Karpas-422 (cell line): ENCODE measurements around the gene PKNOX2. TPM values are rescaled to one million over a fixed set of nuclear protein-coding genes. Genes with fewer than 3 reads are reported as not detected.

Source experiments
- DNase-seq: peaks from one replicate; pipeline ENCODE4 v3.0.0-alpha.2; 2015
- H2AFZ ChIP-seq: fragments of 200-600 bp; sonication (generic); 2 replicates; pipeline ENCODE4 v1.6.1; 2014; ENCODE audit warnings: antibody characterized with exemption, low read length, mixed read lengths
- H3K27ac ChIP-seq: fragments of 200-600 bp; sonication (generic); 2 replicates; pipeline ENCODE4 v1.5.1; 2014; ENCODE audit warnings: mild to moderate bottlenecking, low read length, moderate library complexity
- H3K27me3 ChIP-seq: fragments of 200-600 bp; sonication (generic); 2 replicates; pipeline ENCODE4 v1.6.1; 2014; ENCODE audit warnings: low read length, mixed read lengths
- H3K36me3 ChIP-seq: fragments of 200-600 bp; sonication (generic); 2 replicates; pipeline ENCODE4 v1.6.1; 2014; ENCODE audit warnings: low read length, mixed read lengths; ENCODE audit not compliant: insufficient read depth
- H3K4me1 ChIP-seq: fragments of 200-600 bp; sonication (generic); 2 replicates; pipeline ENCODE4 v1.6.1; 2014; ENCODE audit warnings: mild to moderate bottlenecking, low read length, mixed read lengths
- H3K4me2 ChIP-seq: fragments of 200-600 bp; sonication (generic); 2 replicates; pipeline ENCODE4 v1.6.1; 2014; ENCODE audit warnings: low read length, low read depth, mild to moderate bottlenecking; ENCODE audit not compliant: poor library complexity, severe bottlenecking
- H3K4me3 ChIP-seq: fragments of 200-600 bp; sonication (generic); 2 replicates; pipeline ENCODE4 v1.5.1; 2014; ENCODE audit warnings: mild to moderate bottlenecking, antibody characterized with exemption, low read length, mixed read lengths
- H3K79me2 ChIP-seq: fragments of 200-600 bp; sonication (generic); 2 replicates; pipeline ENCODE4 v1.6.1; 2014; ENCODE audit warnings: mild to moderate bottlenecking, low read length, mixed read lengths
- H3K9ac ChIP-seq: fragments of 200-600 bp; sonication (generic); 2 replicates; pipeline ENCODE4 v1.6.0; 2014; ENCODE audit warnings: low read length
- H3K9me2 ChIP-seq: fragments of 200-600 bp; sonication (generic), shearing (Covaris generic); replicated peaks from 2 replicates; pipeline ENCODE4 v1.6.0; 2014; ENCODE audit warnings: mild to moderate bottlenecking, low read length, moderate library complexity; ENCODE audit not compliant: insufficient read depth
- H3K9me3 ChIP-seq: fragments of 300-700, 200-600 bp; sonication (generic); 2 replicates; pipeline ENCODE4 v1.6.1; 2014; ENCODE audit warnings: low read length, mixed read lengths
- H4K20me1 ChIP-seq: fragments of 200-600 bp; sonication (generic); 2 replicates; pipeline ENCODE4 v1.6.1; 2014; ENCODE audit warnings: mild to moderate bottlenecking, antibody characterized with exemption, low read length, low read depth; ENCODE audit not compliant: insufficient read depth
- small RNA-seq: library from RNA; depleted of rRNA; stranded (forward); fragments of <200 nt; gene quantifications from one replicate; pipeline ENCODE3, GENCODE V24; 2014
- total RNA-seq: library from RNA; depleted of rRNA; stranded (reverse); fragments of >200 nt; shearing (Covaris generic); gene quantifications from 2 replicates; pipeline ENCODE4 v1.2.3, GENCODE V29; 2014; ENCODE audit warnings: low replicate concordance; rRNA removed

PKNOX2 gene
- total RNA-seq, 1 experiment from 2014 or later = 1.5 TPM

GRCh38 chr11:125468852-125469251 lies 304.3 kb downstream of the PKNOX2 start:
- Histone ChIP-seq H3K4me1 (no peaks in the 10 kb centered on the region), H3K36me3 (no peaks in the 10 kb centered on the region), H3K4me2 (no peak overlapping the region), H3K9ac (no peak overlapping the region), H3K9me2 (no peaks in the 10 kb centered on the region), H3K27ac (no peak overlapping the region), H3K9me3 (no peaks in the 10 kb centered on the region), H3K79me2 (no peaks in the 10 kb centered on the region), H4K20me1 (no peaks in the 10 kb centered on the region), H3K27me3 (no peaks in the 10 kb centered on the region), H2AFZ (no peak overlapping the region), H3K4me3 (no peak overlapping the region)
- DNase-seq = no peak

- Histone ChIP-seq H3K4me2 (no peak overlapping the region), H3K4me1 (no peaks in the 10 kb centered on the region), H3K79me2 (no peaks in the 10 kb centered on the region), H3K9me2 (no peaks in the 10 kb centered on the region), H3K27me3 (no peaks in the 10 kb centered on the region), H3K36me3 (no peaks in the 10 kb centered on the region), H3K9ac (no peak overlapping the region), H4K20me1 (no peaks in the 10 kb centered on the region), H3K9me3 (no peaks in the 10 kb centered on the region), H3K27ac (no peak overlapping the region), H2AFZ (no peak overlapping the region), H3K4me3 (no peak overlapping the region)
- no peak for DNase-seq
Measured at GRCh38 chr11:125470355-125470754, 305.8 kb downstream of the PKNOX2 start.

- Histone ChIP-seq H3K79me2 (no peaks in the 10 kb centered on the region), H3K9me2 (no peaks in the 10 kb centered on the region), H3K36me3 (no peaks in the 10 kb centered on the region), H3K9ac (no peak overlapping the region), H4K20me1 (no peaks in the 10 kb centered on the region), H2AFZ (no peak overlapping the region), H3K4me1 (no peaks in the 10 kb centered on the region), H3K27ac (no peak overlapping the region), H3K4me3 (no peak overlapping the region), H3K27me3 (no peaks in the 10 kb centered on the region), H3K4me2 (no peak overlapping the region), H3K9me3 (no peaks in the 10 kb centered on the region)
- no peak for DNase-seq
Measured at GRCh38 chr11:125476721-125477120, 312.2 kb downstream of the PKNOX2 start.

GRCh38 chr11:125479137-125479536 lies 314.6 kb downstream of the PKNOX2 start:
- no peaks in the 10 kb centered on the region for H4K20me1 ChIP-seq
- no peak overlapping the region for H3K4me2 ChIP-seq
- H3K9ac ChIP-seq = no peak overlapping the region
- H3K36me3 ChIP-seq = no peaks in the 10 kb centered on the region
- H3K27me3 ChIP-seq = no peaks in the 10 kb centered on the region
- H3K27ac ChIP-seq = no peak overlapping the region
- H3K9me3 ChIP-seq = no peaks in the 10 kb centered on the region
- H3K9me2 ChIP-seq = no peaks in the 10 kb centered on the region
- no peak overlapping the region for H3K4me3 ChIP-seq
- no peaks in the 10 kb centered on the region for H3K79me2 ChIP-seq
- H2AFZ ChIP-seq = no peak overlapping the region
- no peaks in the 10 kb centered on the region for H3K4me1 ChIP-seq
- DNase-seq = no peak

- no peak for DNase-seq
- no peak overlapping the region for H3K4me3 ChIP-seq
- H3K4me1 ChIP-seq = no peaks in the 10 kb centered on the region
- no peak overlapping the region for H3K9ac ChIP-seq
- H3K27ac ChIP-seq = no peak overlapping the region
- H3K36me3 ChIP-seq = no peaks in the 10 kb centered on the region
- no peak overlapping the region for H3K4me2 ChIP-seq
- H4K20me1 ChIP-seq = no peaks in the 10 kb centered on the region
- no peaks in the 10 kb centered on the region for H3K9me2 ChIP-seq
- no peaks in the 10 kb centered on the region for H3K9me3 ChIP-seq
- no peaks in the 10 kb centered on the region for H3K79me2 ChIP-seq
- no peaks in the 10 kb centered on the region for H3K27me3 ChIP-seq
- H2AFZ ChIP-seq = no peak overlapping the region
Measured at GRCh38 chr11:125481531-125481930, 317.0 kb downstream of the PKNOX2 start.

Small RNA genes lying within 50 kb of the gene (small RNA-seq; reads per million reads assigned to genes)
- gene RNU6-321P = not detected

Other genes starting within 250 kb of the PKNOX2 start
- gene HEPN1, start 245.5 kb upstream of the PKNOX2 start, total RNA-seq = not detected in 2 replicates
- not detected in 2 replicates for gene HEPACAM, start 228.7 kb upstream of the PKNOX2 start, total RNA-seq
- 1.8 and 2.3 TPM in 2 replicates for gene CCDC15, start 210.5 kb upstream of the PKNOX2 start, total RNA-seq
- 0.22 and 0.41 TPM in 2 replicates for gene SLC37A2, start 101.4 kb upstream of the PKNOX2 start, total RNA-seq
- gene TMEM218, start 53.1 kb upstream of the PKNOX2 start, total RNA-seq = 23.2 and 46.9 TPM in 2 replicates